KMS-11 (cell line): Measurements from ENCODE around the gene SLC2A5.

ENCODE experiments used
- H2AFZ ChIP-seq: fragments of 200-600 bp; sonication (generic); 2 replicates; pipeline ENCODE4 v1.6.1; 2016; ENCODE audit warnings: antibody characterized with exemption, mixed run types, low read depth
- H3K27ac ChIP-seq: fragments of 200-600 bp; sonication (generic); 2 replicates; pipeline ENCODE4 v1.6.1; 2016; ENCODE audit warnings: mild to moderate bottlenecking, mixed run types
- H3K27me3 ChIP-seq: fragments of 200-600 bp; sonication (generic); 2 replicates; pipeline ENCODE4 v1.6.1; 2017; ENCODE audit warnings: mild to moderate bottlenecking, low read depth, mixed run types, moderate library complexity; ENCODE audit not compliant: insufficient read depth
- H3K36me3 ChIP-seq: fragments of 200-600 bp; sonication (generic); 2 replicates; pipeline ENCODE4 v1.6.1; 2017; ENCODE audit warnings: mild to moderate bottlenecking, mixed run types; ENCODE audit not compliant: insufficient read depth
- H3K4me1 ChIP-seq: fragments of 200-600 bp; sonication (generic); 2 replicates; pipeline ENCODE4 v1.6.1; 2016; ENCODE audit warnings: mild to moderate bottlenecking, low read depth, mixed run types; ENCODE audit not compliant: poor library complexity, severe bottlenecking
- H3K4me2 ChIP-seq: fragments of 200-600 bp; sonication (generic); 2 replicates; pipeline ENCODE4 v1.7.0; 2016; ENCODE audit warnings: mild to moderate bottlenecking, mixed run types
- H3K4me3 ChIP-seq: fragments of 200-600 bp; sonication (generic); IDR thresholded peaks from 2 replicates; pipeline ENCODE4 v1.6.1; 2017; ENCODE audit warnings: low read depth, low read length, mixed read lengths; ENCODE audit not compliant: insufficient read depth
- H3K79me2 ChIP-seq: fragments of 200-600 bp; sonication (generic); 2 replicates; pipeline ENCODE4 v1.6.1; 2016; ENCODE audit warnings: low read depth, mixed run types; ENCODE audit not compliant: insufficient read depth
- H3K9ac ChIP-seq: fragments of 200-600 bp; sonication (generic); 2 replicates; pipeline ENCODE4 v1.6.1; 2016; ENCODE audit warnings: mild to moderate bottlenecking, mixed run types
- H4K20me1 ChIP-seq: fragments of 200-600 bp; sonication (generic); 2 replicates; pipeline ENCODE4 v1.6.1; 2016; ENCODE audit warnings: mild to moderate bottlenecking, mixed run types; ENCODE audit not compliant: insufficient read depth
- CTCF ChIP-seq: fragments of 200-600 bp; sonication (generic); conservative IDR thresholded peaks from 2 replicates; pipeline ENCODE4 v1.6.1; 2017; ENCODE audit warnings: low read depth, mild to moderate bottlenecking, antibody characterized with exemption, low read length, moderate library complexity, mixed read lengths

The SLC2A5 gene

GRCh38 chr1:9040659-9041030, 28.8 kb downstream of the SLC2A5 start:
- no peak for TF ChIP-seq CTCF
- Histone ChIP-seq H4K20me1 (no peaks in the 10 kb centered on the region), H3K9ac (no peak overlapping the region), H3K27ac (no peak overlapping the region), H3K27me3 (no peaks in the 10 kb centered on the region), H3K4me1 (no peaks in the 10 kb centered on the region), H3K4me2 (no peak overlapping the region), H3K36me3 (no peaks in the 10 kb centered on the region), H2AFZ (no peak overlapping the region), H3K79me2 (no peaks in the 10 kb centered on the region), H3K4me3 (no peak overlapping the region)

GRCh38 chr1:9039761-9040658, 29.4 kb downstream of the SLC2A5 start:
- Histone ChIP-seq H2AFZ (no peak overlapping the region), H3K36me3 (no peaks in the 10 kb centered on the region), H3K9ac (no peak overlapping the region), H3K27ac (no peak overlapping the region), H3K4me1 (no peaks in the 10 kb centered on the region), H3K79me2 (no peaks in the 10 kb centered on the region), H4K20me1 (no peaks in the 10 kb centered on the region), H3K4me2 (no peak overlapping the region), H3K4me3 (no peak overlapping the region), H3K27me3 (no peaks in the 10 kb centered on the region)
- TF ChIP-seq CTCF, result no peak

GRCh38 chr1:9038881-9039760, 30.3 kb downstream of the SLC2A5 start:
- no peak overlapping the region for H3K4me2 ChIP-seq
- no peak overlapping the region for H3K4me3 ChIP-seq
- H3K36me3 ChIP-seq, result no peaks in the 10 kb centered on the region
- no peak for TF ChIP-seq CTCF
- no peaks in the 10 kb centered on the region for H3K79me2 ChIP-seq
- no peaks in the 10 kb centered on the region for H3K4me1 ChIP-seq
- H3K9ac ChIP-seq, result no peak overlapping the region
- no peaks in the 10 kb centered on the region for H4K20me1 ChIP-seq
- H2AFZ ChIP-seq, result no peak overlapping the region
- no peaks in the 10 kb centered on the region for H3K27me3 ChIP-seq
- H3K27ac ChIP-seq, result no peak overlapping the region

- Histone ChIP-seq H3K27ac (no peak overlapping the region), H3K27me3 (no peaks in the 10 kb centered on the region), H3K4me2 (no peak overlapping the region), H3K79me2 (no peaks in the 10 kb centered on the region), H3K9ac (no peak overlapping the region), H2AFZ (no peak overlapping the region), H3K4me3 (no peak overlapping the region), H3K36me3 (no peaks in the 10 kb centered on the region), H3K4me1 (no peaks in the 10 kb centered on the region), H4K20me1 (no peaks in the 10 kb centered on the region)
- TF ChIP-seq CTCF, result no peak
Observed at GRCh38 chr1:9038338-9038650, 31.1 kb downstream of the SLC2A5 start.
